ENCODE results near the gene TMEM202.
"Not testable (repeated sequence)": the region's sequence is repeated elsewhere in the genome, so short reads cannot be mapped to it uniquely, and the experiment has no call there.

The TMEM202 gene

GRCh38 chr15:72404356-72404755, 6.3 kb downstream of the TMEM202 start:
- DNase-seq (ENCODE audit: low spot score), result no peak

- no peak for DNase-seq (ENCODE audit: low spot score)
Measured at GRCh38 chr15:72404841-72405240, 6.7 kb downstream of the TMEM202 start.

- no peak for DNase-seq (ENCODE audit: low spot score)
Measured at GRCh38 chr15:72406936-72407335, 8.8 kb downstream of the TMEM202 start.

- DNase-seq (ENCODE audit: low spot score), result no peak
Measured at GRCh38 chr15:72411111-72411510, 13.0 kb downstream of the TMEM202 start.

GRCh38 chr15:72411544-72411943, 13.4 kb downstream of the TMEM202 start:
- no peak for DNase-seq (ENCODE audit: low spot score)

- not testable (repeated sequence) for DNase-seq (ENCODE audit: low spot score)
Measured at GRCh38 chr15:72413337-72413736, 15.2 kb downstream of the TMEM202 start.

- no peak for DNase-seq (ENCODE audit: low spot score)
Measured at GRCh38 chr15:72415304-72415703, 17.2 kb downstream of the TMEM202 start.

GRCh38 chr15:72419768-72420167, 21.7 kb downstream of the TMEM202 start:
- not testable (repeated sequence) for DNase-seq (ENCODE audit: low spot score)

- DNase-seq (ENCODE audit: low spot score), result no peak
Measured at GRCh38 chr15:72420576-72420975, 22.5 kb downstream of the TMEM202 start.

- no peak for DNase-seq (ENCODE audit: low spot score)
Measured at GRCh38 chr15:72421484-72421883, 23.4 kb downstream of the TMEM202 start.

GRCh38 chr15:72423256-72423655, 25.2 kb downstream of the TMEM202 start:
- DNase-seq (ENCODE audit: low spot score), result no peak

GRCh38 chr15:72426753-72427152, 28.6 kb downstream of the TMEM202 start:
- DNase-seq (ENCODE audit: low spot score), result no peak

- no peak for DNase-seq (ENCODE audit: low spot score)
Measured at GRCh38 chr15:72437650-72438316, 39.7 kb downstream of the TMEM202 start.

GRCh38 chr15:72442848-72443247, 44.7 kb downstream of the TMEM202 start:
- not testable (repeated sequence) for DNase-seq (ENCODE audit: low spot score)

- DNase-seq (ENCODE audit: low spot score), result no peak
Measured at GRCh38 chr15:72445426-72445825, 47.3 kb downstream of the TMEM202 start.

- no peak for DNase-seq (ENCODE audit: low spot score)
Measured at GRCh38 chr15:72450805-72451204, 52.7 kb downstream of the TMEM202 start.

GRCh38 chr15:72451224-72451623, 53.1 kb downstream of the TMEM202 start:
- no peak for DNase-seq (ENCODE audit: low spot score)

- DNase-seq (ENCODE audit: low spot score), result no peak
Measured at GRCh38 chr15:72456684-72457083, 58.6 kb downstream of the TMEM202 start.

All from AG20443 (cell line).